ENCODE measurements around the gene FOXN3. TPM values are rescaled to one million over a fixed set of nuclear protein-coding genes. Genes with fewer than 3 reads are reported as not detected.

The FOXN3 gene
- total RNA-seq, 2 donors from 2014 or later: 75.3 to 104 TPM

GRCh38 chr14:89420502-89420901, 3.5 kb upstream of the FOXN3 start:
- no peak overlapping the region for H3K27ac Mint-ChIP-seq
- ATAC-seq: no peak

GRCh38 chr14:89419973-89420482, 3.0 kb upstream of the FOXN3 start:
- Mint-ChIP-seq H3K36me3 (peaks cover 17 to 29% of the 10 kb centered on the region in 2 donors), H3K27ac (peak overlapping the region in 1 of 2 donors; percentile 18), H3K9me3 (no peaks in the 10 kb centered on the region)
- no peak for ATAC-seq
- DNase-seq (ENCODE audit: low spot score in 2 of 2): no peak

More at GRCh38 chr14:89420502-89420901, 3.5 kb upstream of the FOXN3 start:
- no peak for DNase-seq (ENCODE audit: low spot score in 2 of 2)
- Mint-ChIP-seq H3K36me3 (peaks cover 17 to 29% of the 10 kb centered on the region in 2 donors), H3K9me3 (no peaks in the 10 kb centered on the region)

GRCh38 chr14:89418976-89419375, 1.9 kb upstream of the FOXN3 start:
- H3K27ac Mint-ChIP-seq: peak overlapping the region in 1 of 2 donors; percentile 22
- ATAC-seq: no peak
- H3K36me3 Mint-ChIP-seq: peaks cover 17 to 25% of the 10 kb centered on the region in 2 donors
- no peaks in the 10 kb centered on the region for H3K9me3 Mint-ChIP-seq
- DNase-seq (ENCODE audit: low spot score in 2 of 2): no peak

GRCh38 chr14:89418452-89418851, 1.4 kb upstream of the FOXN3 start:
- DNase-seq (ENCODE audit: low spot score in 2 of 2) (no peak), ATAC-seq (no peak)
- no peaks in the 10 kb centered on the region for H3K9me3 Mint-ChIP-seq
- H3K36me3 Mint-ChIP-seq: peaks cover 17 to 25% of the 10 kb centered on the region in 2 donors
- peak overlapping the region; percentile 97 to 98 for H3K27ac Mint-ChIP-seq

- Mint-ChIP-seq H3K9me3 (no peaks in the 10 kb centered on the region), H3K27ac (peak overlapping the region; percentile 97 to 98), H3K36me3 (peaks cover 17 to 25% of the 10 kb centered on the region in 2 donors)
- peak; percentile 61 to 72 for DNase-seq (ENCODE audit: low spot score in 2 of 2)
- ATAC-seq: peak; percentile 42
Observed at GRCh38 chr14:89417465-89418225, 612 bp upstream of the FOXN3 start.

- ATAC-seq (peak; percentile 81 to 84), DNase-seq (ENCODE audit: low spot score in 2 of 2) (peak; percentile 99)
- H3K36me3 Mint-ChIP-seq: peaks cover 17 to 38% of the 10 kb centered on the region in 2 donors
- no peaks in the 10 kb centered on the region for H3K9me3 Mint-ChIP-seq
- H3K27ac Mint-ChIP-seq: peak overlapping the region; percentile 89 to 98
Observed at GRCh38 chr14:89416002-89416995, 734 bp downstream of the FOXN3 start.

GRCh38 chr14:89415159-89415558, 1.9 kb downstream of the FOXN3 start:
- no peak for DNase-seq (ENCODE audit: low spot score in 2 of 2)
- peak overlapping the region; percentile 69 to 89 for H3K27ac Mint-ChIP-seq
- H3K36me3 Mint-ChIP-seq: peaks cover 17 to 43% of the 10 kb centered on the region in 2 donors
- ATAC-seq: no peak
- H3K9me3 Mint-ChIP-seq: no peaks in the 10 kb centered on the region

- Mint-ChIP-seq H3K27ac (peak overlapping the region in 1 of 2 donors; percentile 36), H3K36me3 (peaks cover 12 to 44% of the 10 kb centered on the region in 2 donors), H3K9me3 (no peaks in the 10 kb centered on the region)
- no peak for ATAC-seq
- DNase-seq (ENCODE audit: low spot score in 2 of 2): no peak
Observed at GRCh38 chr14:89411976-89412375, 5.1 kb downstream of the FOXN3 start.

GRCh38 chr14:89409961-89410360, 7.1 kb downstream of the FOXN3 start:
- no peak for DNase-seq (ENCODE audit: low spot score in 2 of 2)
- ATAC-seq: no peak
- Mint-ChIP-seq H3K36me3 (peaks cover 5 to 53% of the 10 kb centered on the region in 2 donors), H3K9me3 (no peaks in the 10 kb centered on the region), H3K27ac (peak overlapping the region; percentile 39 to 81)

- Mint-ChIP-seq H3K36me3 (peaks cover 5 to 54% of the 10 kb centered on the region in 2 donors), H3K27ac (no peak overlapping the region), H3K9me3 (no peaks in the 10 kb centered on the region)
- DNase-seq (ENCODE audit: low spot score in 2 of 2): no peak
- no peak for ATAC-seq
Observed at GRCh38 chr14:89408907-89409700, 7.9 kb downstream of the FOXN3 start.

GRCh38 chr14:89407856-89408255, 9.2 kb downstream of the FOXN3 start:
- peaks cover 5 to 67% of the 10 kb centered on the region in 2 donors for H3K36me3 Mint-ChIP-seq
- peaks cover 0 to 1% of the 10 kb centered on the region in 2 donors for H3K9me3 Mint-ChIP-seq
- ATAC-seq (peak; percentile 81 to 88), DNase-seq (ENCODE audit: low spot score in 2 of 2) (no peak)
- H3K27ac Mint-ChIP-seq: peak overlapping the region; percentile 0 to 92

- H3K27ac Mint-ChIP-seq: peak overlapping the region; percentile 0 to 94
- peaks cover 5 to 69% of the 10 kb centered on the region in 2 donors for H3K36me3 Mint-ChIP-seq
- no peak for ATAC-seq
Observed at GRCh38 chr14:89406941-89407340, 10.1 kb downstream of the FOXN3 start.

GRCh38 chr14:89406361-89406760, 10.7 kb downstream of the FOXN3 start:
- DNase-seq (ENCODE audit: low spot score in 2 of 2) (no peak), ATAC-seq (no peak)
- peak overlapping the region in 1 of 2 donors; percentile 94 for H3K27ac Mint-ChIP-seq
- H3K36me3 Mint-ChIP-seq: peaks cover 5 to 69% of the 10 kb centered on the region in 2 donors
- peaks cover 0 to 4% of the 10 kb centered on the region in 2 donors for H3K9me3 Mint-ChIP-seq

More at GRCh38 chr14:89406941-89407340, 10.1 kb downstream of the FOXN3 start:
- H3K9me3 Mint-ChIP-seq: peaks cover 0 to 4% of the 10 kb centered on the region in 2 donors
- DNase-seq (ENCODE audit: low spot score in 2 of 2): no peak

- DNase-seq (ENCODE audit: low spot score in 2 of 2) (no peak), ATAC-seq (no peak)
- peaks cover 0 to 4% of the 10 kb centered on the region in 2 donors for H3K9me3 Mint-ChIP-seq
- no peak overlapping the region for H3K27ac Mint-ChIP-seq
- peaks cover 5 to 66% of the 10 kb centered on the region in 2 donors for H3K36me3 Mint-ChIP-seq
Observed at GRCh38 chr14:89405712-89406111, 11.3 kb downstream of the FOXN3 start.

GRCh38 chr14:89402363-89402762, 14.7 kb downstream of the FOXN3 start:
- Mint-ChIP-seq H3K36me3 (peaks cover 0 to 68% of the 10 kb centered on the region in 2 donors), H3K27ac (no peak overlapping the region), H3K9me3 (peaks cover 0 to 4% of the 10 kb centered on the region in 2 donors)
- ATAC-seq (no peak), DNase-seq (ENCODE audit: low spot score in 2 of 2) (no peak)

- DNase-seq (ENCODE audit: low spot score in 2 of 2): no peak
- peak overlapping the region in 1 of 2 donors; percentile 22 for H3K27ac Mint-ChIP-seq
- ATAC-seq: no peak
- peaks cover 0 to 4% of the 10 kb centered on the region in 2 donors for H3K9me3 Mint-ChIP-seq
- peaks cover 0 to 67% of the 10 kb centered on the region in 2 donors for H3K36me3 Mint-ChIP-seq
Observed at GRCh38 chr14:89401761-89402160, 15.3 kb downstream of the FOXN3 start.

Measured in activated naive CD4-positive, alpha-beta T cell treated with anti-CD3 and anti-CD28 coated beads, Interleukin-2, amount 50 U/mL, for 72 hours (primary cell).